SU-DHL-6 (cell line): ENCODE measurements around the gene GUCA2A.

Experiments
- CTCF ChIP-seq: fragments of 200-600 bp; sonication (generic); IDR thresholded peaks from one replicate; pipeline ENCODE4 v1.5.1; 2017; ENCODE audit warnings: antibody characterized with exemption, mild to moderate bottlenecking, low read length, moderate library complexity; ENCODE audit not compliant: insufficient read depth, poor library complexity, severe bottlenecking
- EZH2phosphoT487 ChIP-seq: fragments of 200-600 bp; sonication (generic), shearing (Covaris generic); conservative IDR thresholded peaks from 2 replicates; pipeline ENCODE4 v1.6.1; 2018; ENCODE audit warnings: mild to moderate bottlenecking, antibody characterized with exemption, low read length, moderate library complexity, mixed read lengths

GRCh38 chr1:42163536-42164503 is 725 bp downstream of the GUCA2A start:
- no peak for TF ChIP-seq CTCF
- TF ChIP-seq EZH2phosphoT487: no peak
